SK-N-MC (cell line): ENCODE measurements around the gene ROBO4.

Experiments
- DNase-seq: peaks from one replicate; pipeline ENCODE4 v3.0.0-alpha.2; 2011; ENCODE audit warnings: low read depth, low spot score
- H3K27ac ChIP-seq: fragments of 200-600 bp; sonication (generic); 2 replicates; pipeline ENCODE4 v1.5.1; 2016; ENCODE audit warnings: mixed run types
- H3K36me3 ChIP-seq: fragments of 200-600 bp; sonication (generic); 2 replicates; pipeline ENCODE4 v1.6.1; 2017; ENCODE audit warnings: antibody characterized with exemption, low read length, mixed read lengths; ENCODE audit not compliant: insufficient read depth
- H3K4me3 ChIP-seq: fragments of 200-600 bp; sonication (generic); 2 replicates; pipeline ENCODE4 v1.5.1; 2016
- H3K9ac ChIP-seq: fragments of 200-600 bp; sonication (generic); 2 replicates; pipeline ENCODE4 v1.8.0; 2017; ENCODE audit warnings: mixed run types, mixed read lengths; ENCODE audit not compliant: insufficient read length
- H3K9me3 ChIP-seq: fragments of 200-600 bp; sonication (generic); 2 replicates; pipeline ENCODE4 v1.6.1; 2017; ENCODE audit warnings: low read depth, mild to moderate bottlenecking, antibody characterized with exemption, low read length, moderate library complexity, mixed read lengths
- EZH2 ChIP-seq: fragments of 200-600 bp; sonication (generic); IDR thresholded peaks from one replicate; pipeline ENCODE4 v1.6.1; 2017; ENCODE audit warnings: antibody characterized with exemption
- FOXP2 ChIP-seq: optimal IDR thresholded peaks from 2 replicates; pipeline ENCODE3; 2011; ENCODE audit warnings: mild to moderate bottlenecking, moderate library complexity; ENCODE audit not compliant: insufficient read depth; ENCODE audit errors: extremely low read length, control extremely low read depth
- POLR2AphosphoS5 ChIP-seq: IDR thresholded peaks from 2 replicates; pipeline ENCODE4 v1.6.1; 2012; ENCODE audit warnings: mild to moderate bottlenecking, low read depth, low read length, borderline replicate concordance

Gene ROBO4

GRCh38 chr11:124863137-124863825 lies 34.4 kb downstream of the ROBO4 start:
- H3K27ac ChIP-seq: no peak overlapping the region

DNA sequence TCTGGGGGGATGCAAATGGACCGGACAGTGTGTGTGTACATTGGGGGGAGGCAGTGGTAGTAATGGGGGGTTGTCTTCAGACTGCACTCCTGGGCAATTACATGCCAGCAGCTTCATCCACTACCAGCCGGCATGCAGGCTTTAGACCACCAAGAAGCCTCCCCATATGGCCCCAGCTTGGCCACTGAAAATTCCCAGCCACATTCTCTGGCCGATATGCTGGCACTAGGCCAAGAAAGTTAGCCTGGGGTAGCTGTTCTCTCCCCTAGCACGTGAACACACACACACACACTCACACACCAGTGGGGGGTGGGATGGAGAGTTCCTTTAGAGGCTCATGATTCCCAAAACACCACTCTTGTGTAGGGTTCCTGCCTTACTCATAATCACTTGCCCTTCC lies 36.0 kb downstream of the ROBO4 start:
- TF ChIP-seq POLR2AphosphoS5 (no peak), FOXP2 (no peak), EZH2 (no peak)
- no peak overlapping the region for H3K27ac ChIP-seq
- no peak for DNase-seq
- no peaks in the 10 kb centered on the region for H3K36me3 ChIP-seq
- no peak overlapping the region for H3K4me3 ChIP-seq
- H3K9me3 ChIP-seq: no peaks in the 10 kb centered on the region
- H3K9ac ChIP-seq: no peak overlapping the region

More at GRCh38 chr11:124863137-124863825, 34.4 kb downstream of the ROBO4 start:
- DNase-seq: no peak
- H3K9me3 ChIP-seq: no peaks in the 10 kb centered on the region
- TF ChIP-seq EZH2: no peak
- TF ChIP-seq POLR2AphosphoS5: no peak
- TF ChIP-seq FOXP2: no peak
- H3K36me3 ChIP-seq: no peaks in the 10 kb centered on the region
- no peak overlapping the region for H3K9ac ChIP-seq
- no peak overlapping the region for H3K4me3 ChIP-seq

DNA sequence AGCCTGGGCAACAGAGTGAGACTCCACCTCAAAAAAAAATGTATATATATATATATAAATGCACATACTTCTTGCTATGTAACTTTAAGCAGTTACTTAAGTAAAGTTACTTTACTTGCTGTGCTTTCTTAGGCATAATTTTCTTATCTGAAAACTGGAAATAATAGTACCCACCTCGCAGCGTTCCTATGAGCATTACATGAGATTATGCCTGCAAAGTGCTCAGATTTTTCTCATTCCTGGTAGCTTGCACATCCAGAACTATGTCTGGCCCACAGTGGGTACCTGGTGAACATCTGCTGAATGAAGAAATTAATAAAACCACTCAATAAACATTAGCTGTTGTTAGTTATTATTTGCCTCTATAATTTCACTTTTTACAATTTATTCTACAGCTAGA lies 38.5 kb downstream of the ROBO4 start:
- no peak overlapping the region for H3K9ac ChIP-seq
- H3K9me3 ChIP-seq: no peaks in the 10 kb centered on the region
- H3K36me3 ChIP-seq: no peaks in the 10 kb centered on the region
- TF ChIP-seq EZH2 (no peak), POLR2AphosphoS5 (no peak), FOXP2 (no peak)
- H3K4me3 ChIP-seq: no peak overlapping the region
- no peak for DNase-seq
- no peak overlapping the region for H3K27ac ChIP-seq

GRCh38 chr11:124846070-124846673 lies 51.5 kb downstream of the ROBO4 start:
- no peak for DNase-seq
- H3K27ac ChIP-seq: no peak overlapping the region
- H3K36me3 ChIP-seq: no peaks in the 10 kb centered on the region
- H3K9me3 ChIP-seq: no peaks in the 10 kb centered on the region
- no peak for TF ChIP-seq EZH2
- H3K9ac ChIP-seq: no peak overlapping the region
- H3K4me3 ChIP-seq: no peak overlapping the region

GRCh38 chr11:124844664-124845079 lies 53.0 kb downstream of the ROBO4 start:
- H3K4me3 ChIP-seq: peak overlapping the region; percentile 52
- no peak overlapping the region for H3K27ac ChIP-seq
- H3K9ac ChIP-seq: no peak overlapping the region
- no peaks in the 10 kb centered on the region for H3K36me3 ChIP-seq
- TF ChIP-seq POLR2AphosphoS5 (no peak), EZH2 (no peak), FOXP2 (no peak)
- no peak for DNase-seq
- H3K9me3 ChIP-seq: no peaks in the 10 kb centered on the region

- no peak overlapping the region for H3K27ac ChIP-seq
- no peak overlapping the region for H3K9ac ChIP-seq
- H3K36me3 ChIP-seq: no peaks in the 10 kb centered on the region
- H3K4me3 ChIP-seq: peak overlapping the region; percentile 71
- TF ChIP-seq EZH2 (no peak), FOXP2 (no peak), POLR2AphosphoS5 (no peak)
- no peaks in the 10 kb centered on the region for H3K9me3 ChIP-seq
- no peak for DNase-seq
These were observed 54.1 kb downstream of the ROBO4 start for GRCh38 chr11:124843616-124843910.

DNA sequence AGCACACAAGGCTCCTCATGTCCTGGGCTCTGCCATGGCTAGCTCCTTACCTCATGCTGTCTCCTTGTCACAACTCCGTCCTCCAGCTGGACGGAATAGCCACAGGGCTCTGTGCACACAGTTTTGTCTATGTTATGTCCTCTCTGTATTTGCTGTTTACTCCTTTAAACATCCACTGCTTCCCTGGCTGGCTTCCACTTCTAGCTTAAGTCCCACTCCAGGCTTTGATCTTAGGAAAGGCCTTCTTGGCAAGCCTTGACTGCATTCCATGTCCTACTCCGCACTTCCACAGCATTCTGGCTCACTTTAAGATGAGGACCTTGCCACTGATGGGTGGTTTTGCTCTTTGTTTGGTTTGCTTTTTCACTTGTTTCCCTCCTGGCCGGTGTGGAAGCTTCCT lies 55.4 kb downstream of the ROBO4 start:
- no peak for TF ChIP-seq EZH2
- no peak for DNase-seq
- Histone ChIP-seq H3K4me3 (no peak overlapping the region), H3K36me3 (no peaks in the 10 kb centered on the region), H3K9ac (no peak overlapping the region), H3K9me3 (no peaks in the 10 kb centered on the region), H3K27ac (no peak overlapping the region)

- Histone ChIP-seq H3K27ac (no peak overlapping the region), H3K9ac (no peak overlapping the region), H3K4me3 (no peak overlapping the region), H3K36me3 (no peaks in the 10 kb centered on the region), H3K9me3 (no peaks in the 10 kb centered on the region)
- TF ChIP-seq EZH2 (no peak), POLR2AphosphoS5 (no peak), FOXP2 (no peak)
- DNase-seq: no peak
These were observed 55.8 kb downstream of the ROBO4 start for GRCh38 chr11:124841840-124842239.

DNA sequence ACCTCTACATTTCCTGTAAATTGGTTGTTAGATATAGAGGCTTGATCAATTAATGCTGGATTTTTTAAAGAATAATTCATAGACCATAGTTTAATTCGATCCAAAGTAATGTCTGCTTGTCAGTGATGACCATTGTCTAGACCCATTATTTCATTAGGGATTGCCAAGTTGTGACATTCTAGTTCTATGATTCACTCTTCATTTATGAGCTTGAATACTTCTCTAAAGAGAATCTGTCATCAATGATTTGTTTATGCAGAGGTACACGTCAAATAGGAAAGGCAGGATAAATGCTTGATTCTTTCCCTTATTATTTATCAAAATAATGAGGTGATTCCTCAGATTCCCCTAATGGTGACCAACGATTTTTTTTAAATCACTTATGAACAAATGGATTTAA lies 56.5 kb downstream of the ROBO4 start:
- H3K36me3 ChIP-seq: no peaks in the 10 kb centered on the region
- no peak overlapping the region for H3K4me3 ChIP-seq
- no peak overlapping the region for H3K9ac ChIP-seq
- DNase-seq: no peak
- no peak for TF ChIP-seq EZH2
- no peak for TF ChIP-seq FOXP2
- no peak for TF ChIP-seq POLR2AphosphoS5
- H3K27ac ChIP-seq: no peak overlapping the region
- H3K9me3 ChIP-seq: no peaks in the 10 kb centered on the region

DNA sequence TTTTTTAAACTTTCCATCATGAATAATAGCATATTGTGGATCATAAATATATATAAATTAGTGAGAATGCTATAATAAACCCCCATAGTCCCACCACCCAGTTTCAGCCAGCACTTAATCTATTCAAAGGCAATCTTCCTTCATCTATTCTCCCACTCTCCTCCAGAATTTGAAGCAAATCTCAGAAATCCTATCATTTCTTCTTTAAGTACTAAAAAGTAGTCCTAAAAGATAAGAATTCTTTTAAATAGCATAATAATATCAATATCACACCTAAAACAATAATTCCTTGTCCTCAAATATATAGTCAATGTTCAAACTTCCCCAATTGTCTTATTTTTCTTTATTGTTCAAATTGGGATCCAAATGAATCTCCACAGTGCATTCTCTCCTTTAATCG lies 57.0 kb downstream of the ROBO4 start:
- Histone ChIP-seq H3K9me3 (no peaks in the 10 kb centered on the region), H3K4me3 (no peak overlapping the region), H3K9ac (no peak overlapping the region), H3K27ac (no peak overlapping the region), H3K36me3 (no peaks in the 10 kb centered on the region)
- no peak for TF ChIP-seq POLR2AphosphoS5
- TF ChIP-seq FOXP2: no peak
- no peak for DNase-seq
